GM10847 (cell line): ENCODE results near the gene PIK3CB.

Experiments used
- POLR2A ChIP-seq: IDR thresholded peaks from 2 replicates; pipeline ENCODE4 v1.6.1; 2011; ENCODE audit not compliant: insufficient read length; ENCODE audit errors: extremely low read depth

Gene PIK3CB

GRCh38 chr3:138825336-138825735, 9.4 kb downstream of the PIK3CB start:
- TF ChIP-seq POLR2A: no peak

- TF ChIP-seq POLR2A: no peak
Measured at GRCh38 chr3:138824114-138824506, 10.6 kb downstream of the PIK3CB start.

DNA sequence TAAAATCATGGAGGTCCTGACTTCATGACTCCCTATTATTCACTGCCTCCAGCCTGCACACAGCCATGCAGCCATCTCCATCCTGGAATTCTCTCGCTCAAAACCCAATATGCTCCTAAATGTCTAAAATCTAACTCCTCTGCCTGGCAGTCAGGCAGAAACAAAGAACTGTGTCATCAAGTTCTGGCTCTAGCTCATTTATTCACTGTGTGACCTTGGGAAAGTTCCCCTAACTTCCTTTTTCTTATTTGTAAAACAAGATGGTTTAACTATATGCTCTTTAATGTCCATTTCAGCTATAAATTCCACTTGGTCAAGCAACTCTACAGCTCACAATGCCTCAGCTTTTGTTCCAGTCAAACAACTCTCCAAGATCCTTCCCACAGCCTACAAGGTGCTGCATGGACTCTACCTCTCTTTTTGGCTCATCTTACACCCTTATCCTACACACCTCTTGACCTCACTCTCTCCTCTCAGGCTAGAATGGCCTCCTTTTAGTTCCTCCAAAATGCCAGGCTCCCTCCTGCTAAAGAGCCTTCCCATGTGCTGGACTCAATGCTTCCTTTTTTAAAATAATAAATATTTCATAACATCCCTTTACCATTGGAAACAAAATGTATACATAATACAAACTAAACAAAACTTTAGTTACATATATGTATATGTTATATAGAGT, 16.4 kb downstream of the PIK3CB start:
- TF ChIP-seq POLR2A: no peak

- no peak for TF ChIP-seq POLR2A
Measured at GRCh38 chr3:138817695-138818094, 17.0 kb downstream of the PIK3CB start.

DNA sequence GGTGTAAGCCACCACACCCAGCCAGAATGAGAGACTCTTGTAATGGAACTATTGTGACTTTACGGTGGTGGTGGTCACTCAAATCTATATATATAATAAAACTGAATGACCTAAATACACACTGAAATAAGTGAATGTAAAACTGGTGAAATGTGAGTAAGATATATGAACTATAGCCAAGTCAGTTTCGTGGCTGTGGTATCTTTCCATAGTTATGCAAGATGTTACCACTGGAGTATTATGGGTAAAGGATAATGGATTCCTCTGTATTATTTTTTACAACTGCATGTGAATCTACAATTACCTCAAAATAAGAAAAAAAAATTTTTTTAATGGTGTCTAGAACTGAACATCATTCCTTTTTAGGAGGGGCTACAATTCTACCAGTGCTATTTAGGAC, 21.9 kb downstream of the PIK3CB start:
- no peak for TF ChIP-seq POLR2A

GRCh38 chr3:138809500-138810256, 25.1 kb downstream of the PIK3CB start:
- TF ChIP-seq POLR2A: no peak

GRCh38 chr3:138806376-138807080, 28.2 kb downstream of the PIK3CB start:
- no peak for TF ChIP-seq POLR2A

GRCh38 chr3:138803006-138803653, 31.6 kb downstream of the PIK3CB start:
- no peak for TF ChIP-seq POLR2A

DNA sequence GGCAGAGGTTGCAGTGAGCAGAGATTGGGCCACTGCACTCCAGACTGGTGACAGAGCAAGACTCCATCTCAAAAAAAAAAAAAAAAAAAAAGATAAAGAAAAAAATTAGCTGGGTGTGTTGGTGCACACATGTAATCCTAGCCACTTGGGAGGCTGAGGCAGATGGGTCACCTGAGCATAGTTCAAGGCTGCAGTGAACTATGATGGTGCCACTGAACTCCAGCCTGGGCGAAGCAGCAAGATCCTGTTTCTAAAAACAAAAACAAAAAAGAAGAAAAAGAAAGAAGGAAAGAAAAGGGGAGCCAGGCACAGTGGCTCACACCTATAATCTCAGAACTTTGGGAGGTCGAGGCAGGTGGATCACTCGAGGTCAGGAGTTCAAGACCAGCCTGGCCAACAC, 32.9 kb downstream of the PIK3CB start:
- no peak for TF ChIP-seq POLR2A

DNA sequence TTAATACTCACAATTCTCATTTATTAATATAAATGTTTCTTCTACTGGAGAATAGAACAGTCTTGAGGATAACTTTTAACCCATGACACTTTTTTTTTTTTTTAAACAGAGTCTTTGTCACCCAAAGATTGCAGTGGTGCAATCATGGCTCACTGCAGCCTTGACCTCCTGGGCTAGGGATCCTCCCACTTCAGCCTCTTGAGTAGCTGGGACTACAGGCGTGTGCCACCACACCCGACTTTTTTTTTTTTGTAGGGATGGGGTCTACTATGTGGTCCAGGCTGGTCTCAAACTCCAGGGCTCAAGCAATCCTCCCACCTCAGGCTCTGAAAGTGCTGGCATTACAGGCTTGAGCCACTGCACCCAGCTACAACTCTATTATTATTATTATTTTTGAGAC, 34.5 kb downstream of the PIK3CB start:
- TF ChIP-seq POLR2A: no peak

DNA sequence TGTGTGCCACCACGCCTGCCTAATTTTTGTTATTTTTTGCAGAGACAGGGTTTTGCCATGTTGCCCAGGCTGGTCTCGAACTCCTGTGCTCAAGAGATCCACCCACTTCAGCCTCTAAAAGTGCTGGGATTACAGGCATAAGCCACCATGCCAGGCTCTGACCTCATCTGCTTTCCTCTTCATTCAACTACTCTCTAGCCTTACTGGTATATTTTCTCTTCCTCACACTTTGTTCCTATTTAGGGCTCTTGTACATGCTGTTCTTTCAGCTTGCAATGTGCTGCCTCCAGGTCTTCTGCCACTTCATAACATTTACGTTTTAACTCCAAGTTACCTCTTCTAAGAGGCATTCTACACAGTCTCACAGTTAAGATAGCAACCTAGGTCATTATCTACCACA, 34.9 kb downstream of the PIK3CB start:
- TF ChIP-seq POLR2A: no peak

DNA sequence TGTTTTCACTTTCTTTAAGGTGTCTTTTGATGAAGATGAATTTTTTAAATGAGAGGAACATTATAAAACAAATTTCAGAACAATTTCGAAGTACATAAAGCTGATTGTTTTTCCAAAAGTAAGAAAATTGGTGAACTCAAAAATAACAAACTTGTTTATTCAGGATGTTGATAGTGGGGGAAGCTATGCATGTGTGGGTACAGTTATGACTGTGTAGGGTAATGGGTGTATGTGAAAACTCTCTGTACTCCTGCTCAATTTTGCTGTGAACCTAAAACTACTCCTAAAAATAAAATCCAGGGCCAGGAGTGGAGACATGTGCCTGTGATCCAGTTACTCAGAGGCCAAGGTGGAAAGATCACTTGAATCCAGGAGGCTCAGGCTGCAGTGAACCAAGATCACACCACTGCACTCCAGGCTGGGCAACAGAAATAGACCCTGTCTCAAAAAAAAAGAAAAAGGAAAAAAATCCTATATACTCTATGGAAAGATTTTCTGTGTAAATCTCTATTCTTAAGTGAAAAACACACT, 37.2 kb downstream of the PIK3CB start:
- TF ChIP-seq POLR2A: no peak

DNA sequence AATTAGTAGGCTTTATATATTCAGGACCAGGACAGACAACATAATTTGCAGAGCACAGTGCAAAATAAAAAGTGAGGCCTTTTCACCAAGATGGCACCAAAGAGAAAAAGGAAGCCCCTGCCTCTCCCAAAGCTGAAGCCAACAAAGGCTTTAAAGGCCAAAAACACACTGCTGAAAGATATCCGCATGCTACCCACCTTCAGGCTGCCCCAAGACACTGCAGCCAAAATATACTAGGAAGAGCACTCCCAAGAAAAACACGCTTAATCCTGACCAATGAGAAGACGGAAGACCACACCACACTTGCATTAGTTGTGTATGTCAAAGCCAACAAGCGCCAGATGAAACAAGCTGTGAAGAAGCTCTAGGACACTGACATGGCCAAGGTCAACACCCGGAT, 38.0 kb downstream of the PIK3CB start:
- TF ChIP-seq POLR2A: no peak

- no peak for TF ChIP-seq POLR2A
Measured at GRCh38 chr3:138786788-138787271, 47.9 kb downstream of the PIK3CB start.

DNA sequence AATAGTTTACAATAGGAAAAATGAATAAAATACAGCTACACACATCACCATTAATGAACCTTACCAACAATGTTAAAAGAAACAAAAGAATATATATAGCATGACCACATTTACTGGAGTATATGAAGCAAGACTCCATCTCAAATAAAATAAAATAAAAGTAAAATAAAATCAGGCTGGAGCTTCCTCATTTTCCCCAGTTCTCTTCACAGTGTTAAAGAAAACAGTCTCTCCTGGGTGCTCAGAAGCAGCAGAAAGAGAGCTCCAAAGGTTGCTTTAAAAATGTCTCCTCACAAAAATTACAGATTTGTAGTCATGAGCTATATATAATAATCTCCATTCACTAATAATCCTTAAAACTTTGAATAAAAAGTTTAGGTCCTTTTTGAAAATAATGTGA, 48.8 kb downstream of the PIK3CB start:
- TF ChIP-seq POLR2A: no peak

- TF ChIP-seq POLR2A: no peak
Measured at GRCh38 chr3:138782755-138783154, 52.0 kb downstream of the PIK3CB start.

GRCh38 chr3:138781012-138781470, 53.7 kb downstream of the PIK3CB start:
- no peak for TF ChIP-seq POLR2A
